HG03039 (cell line): ENCODE results near the gene CDYL2.
"Not testable (repeated sequence)": the region's sequence is repeated elsewhere in the genome, so short reads cannot be mapped to it uniquely, and the experiment has no call there.

Source experiments
- ATAC-seq: cut with Tn5 transposase; IDR thresholded peaks from one replicate; pipeline ENCODE4 v1.9.1; 2021; ENCODE audit warnings: mild to moderate bottlenecking, moderate library complexity; ENCODE audit not compliant: unreplicated experiment

The CDYL2 gene, protein sequence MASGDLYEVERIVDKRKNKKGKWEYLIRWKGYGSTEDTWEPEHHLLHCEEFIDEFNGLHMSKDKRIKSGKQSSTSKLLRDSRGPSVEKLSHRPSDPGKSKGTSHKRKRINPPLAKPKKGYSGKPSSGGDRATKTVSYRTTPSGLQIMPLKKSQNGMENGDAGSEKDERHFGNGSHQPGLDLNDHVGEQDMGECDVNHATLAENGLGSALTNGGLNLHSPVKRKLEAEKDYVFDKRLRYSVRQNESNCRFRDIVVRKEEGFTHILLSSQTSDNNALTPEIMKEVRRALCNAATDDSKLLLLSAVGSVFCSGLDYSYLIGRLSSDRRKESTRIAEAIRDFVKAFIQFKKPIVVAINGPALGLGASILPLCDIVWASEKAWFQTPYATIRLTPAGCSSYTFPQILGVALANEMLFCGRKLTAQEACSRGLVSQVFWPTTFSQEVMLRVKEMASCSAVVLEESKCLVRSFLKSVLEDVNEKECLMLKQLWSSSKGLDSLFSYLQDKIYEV

DNA sequence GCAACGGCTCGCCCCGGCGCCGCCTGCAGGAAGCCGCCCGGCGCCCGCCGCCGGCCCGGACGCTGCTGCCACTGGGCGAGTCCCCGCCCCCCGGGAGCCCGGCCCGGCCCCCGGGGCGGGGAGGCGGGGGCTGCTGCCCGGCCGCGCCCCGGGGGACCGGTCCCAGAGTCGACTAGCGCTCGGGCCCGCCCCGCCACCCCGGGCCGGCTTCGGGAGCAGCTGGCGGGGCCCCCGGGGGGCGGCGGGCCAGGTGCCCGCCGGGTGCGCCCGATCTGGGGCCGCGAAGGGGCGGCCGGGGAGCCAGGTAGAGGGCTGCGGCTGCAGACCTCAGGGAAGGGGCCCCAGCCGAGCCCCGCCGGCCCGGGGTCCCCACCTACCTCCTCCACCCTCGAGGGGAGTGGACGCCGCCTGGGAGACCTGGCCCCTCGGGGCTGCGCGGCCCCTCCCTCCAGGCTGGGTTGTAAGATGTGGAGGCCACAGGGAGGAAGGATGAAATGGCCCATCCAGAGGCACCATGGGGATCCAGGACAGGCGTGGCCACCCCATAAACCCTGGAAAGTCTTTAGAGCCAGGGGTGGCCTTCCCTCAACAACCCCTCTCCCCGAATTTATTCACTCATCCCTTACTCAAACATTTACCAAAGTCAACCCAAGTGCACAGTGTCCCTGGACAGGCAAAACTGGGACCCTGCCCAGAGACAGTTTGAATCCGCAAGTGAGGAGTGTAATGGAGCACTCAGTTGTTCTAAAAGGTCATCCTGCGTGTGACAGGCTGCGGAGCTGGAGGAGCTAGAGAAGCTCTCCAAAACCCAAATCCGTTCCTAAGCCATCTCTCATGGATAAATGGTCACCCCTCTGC lies at the start of gene CDYL2:
Gene CDYL2, minus strand, starts transcription at position 73 of the 858 bp plus-strand sequence. CDS start 425 bp downstream, outside the sequence.
- peak; percentile 72 for ATAC-seq

DNA sequence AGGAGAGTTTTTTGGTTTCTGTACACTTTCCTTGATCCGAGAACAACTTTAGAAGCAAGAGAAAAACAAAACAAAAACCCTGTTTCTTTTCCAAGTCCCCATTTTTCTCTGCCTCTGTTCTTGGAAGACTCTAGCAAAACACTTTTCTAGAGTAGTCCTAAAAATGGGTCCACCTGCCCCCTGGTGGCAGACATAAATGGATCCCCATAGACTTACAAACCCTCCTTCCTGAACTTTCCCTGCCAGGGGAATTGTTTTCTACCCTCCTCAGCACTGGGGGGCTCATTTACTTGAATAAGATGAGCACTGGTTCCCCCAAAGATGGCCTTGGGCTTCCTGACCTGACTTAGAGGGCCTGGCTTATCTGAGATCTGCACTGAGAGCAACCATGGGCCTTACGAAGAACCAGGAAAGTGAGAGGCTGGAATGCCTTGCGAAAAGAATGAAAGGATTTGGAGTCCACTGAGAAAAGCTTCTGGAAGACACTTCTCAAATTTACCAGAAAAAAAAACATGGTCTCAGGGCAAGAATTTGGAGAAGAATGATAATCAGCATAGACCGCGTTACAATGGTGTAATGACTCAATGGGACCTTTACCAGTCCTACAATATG lies 48.0 kb upstream of the CDYL2 start:
- ATAC-seq = no peak

DNA sequence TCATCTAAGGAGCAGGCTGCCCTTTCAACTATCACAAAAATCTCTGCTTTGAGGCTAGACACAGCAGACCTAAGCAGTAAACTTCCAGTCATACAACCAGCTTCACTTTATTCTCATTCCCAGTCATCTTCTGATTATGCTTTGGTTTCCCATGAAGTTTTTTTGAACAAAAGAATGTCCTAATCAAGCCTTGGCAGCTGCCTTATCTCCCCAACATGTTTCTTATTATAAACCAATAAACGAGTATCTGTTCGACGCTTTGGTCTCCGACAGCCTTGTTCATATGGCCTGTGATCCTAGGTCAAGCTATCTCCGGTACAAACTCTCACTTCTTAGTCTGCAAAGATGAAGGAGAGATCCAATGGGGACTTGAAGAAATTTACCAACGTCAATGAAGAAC lies 47.4 kb upstream of the CDYL2 start:
- ATAC-seq = no peak

DNA sequence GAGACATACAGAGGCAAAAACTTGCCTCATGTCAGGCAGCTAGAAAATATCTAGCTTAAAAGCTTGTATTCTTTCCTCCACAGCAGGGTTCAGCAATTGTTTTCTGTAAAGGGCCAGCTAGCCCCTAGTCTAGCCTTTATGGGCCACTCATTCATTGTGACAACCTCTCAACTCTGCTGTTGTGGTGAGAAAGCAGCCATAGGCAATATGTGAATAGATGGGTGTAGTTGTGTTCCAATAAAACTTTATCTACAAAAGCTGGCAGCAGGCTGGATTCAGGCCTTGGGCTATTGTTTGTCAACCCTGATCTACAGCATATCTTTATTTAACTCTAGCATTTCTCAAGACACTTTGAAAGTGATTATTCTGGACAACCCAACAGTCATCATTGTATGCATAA lies 46.4 kb upstream of the CDYL2 start:
- no peak for ATAC-seq

DNA sequence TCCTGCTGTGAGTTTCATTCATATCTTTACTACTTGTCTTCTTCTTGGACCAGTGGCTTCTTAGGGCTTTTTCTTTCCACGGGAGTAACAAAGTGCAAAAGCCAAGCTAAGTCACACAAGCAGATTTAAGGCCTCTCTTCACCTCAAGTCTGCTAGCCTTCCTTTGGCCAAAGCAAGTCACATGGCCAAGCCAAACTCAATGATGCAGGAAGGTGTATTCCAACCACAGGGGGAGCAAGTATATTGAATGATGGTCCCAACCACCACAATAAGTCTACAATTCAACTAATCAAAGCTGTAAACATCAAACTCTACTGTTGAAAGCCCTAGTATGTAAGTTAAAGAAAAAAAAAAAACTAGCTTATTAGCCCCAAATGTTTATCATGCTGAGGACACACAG lies 44.5 kb upstream of the CDYL2 start:
- ATAC-seq = no peak

DNA sequence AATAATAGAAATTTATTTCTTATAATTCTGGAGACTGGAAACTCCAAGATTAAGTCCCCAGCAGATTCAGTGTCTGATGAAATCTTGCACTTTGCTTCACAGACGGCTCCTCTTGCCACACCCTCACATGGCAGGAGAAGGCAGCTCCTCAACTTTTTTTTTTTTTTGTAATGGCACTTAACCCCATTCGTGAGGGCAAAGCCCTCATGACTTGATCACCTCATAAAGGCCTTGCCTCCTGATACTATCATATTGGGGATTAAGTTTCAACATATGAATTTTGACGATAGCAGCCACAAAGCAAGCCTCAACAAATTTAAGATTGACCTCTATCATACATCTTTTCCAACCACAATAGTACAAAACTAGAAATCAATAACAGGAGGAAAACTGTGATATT lies 42.3 kb upstream of the CDYL2 start:
- no peak for ATAC-seq

DNA sequence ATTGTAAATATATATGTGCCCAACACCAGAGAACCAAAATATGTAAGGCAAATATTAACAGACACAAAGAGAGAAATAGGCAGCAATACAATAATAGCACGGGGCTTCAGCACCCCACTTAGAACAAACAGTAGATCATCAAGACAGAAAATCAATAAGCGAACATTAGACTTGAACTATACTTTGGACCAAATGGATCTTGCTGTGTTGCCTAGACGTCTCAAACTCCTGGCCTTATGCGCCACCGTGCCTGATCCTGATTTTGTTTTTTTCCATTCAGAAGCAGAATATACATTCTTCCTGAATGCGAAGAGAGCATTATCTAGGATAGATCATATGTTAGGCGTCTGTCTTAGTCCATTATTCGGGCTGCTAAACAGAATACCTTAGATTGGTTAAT lies 41.9 kb upstream of the CDYL2 start:
- no peak for ATAC-seq

DNA sequence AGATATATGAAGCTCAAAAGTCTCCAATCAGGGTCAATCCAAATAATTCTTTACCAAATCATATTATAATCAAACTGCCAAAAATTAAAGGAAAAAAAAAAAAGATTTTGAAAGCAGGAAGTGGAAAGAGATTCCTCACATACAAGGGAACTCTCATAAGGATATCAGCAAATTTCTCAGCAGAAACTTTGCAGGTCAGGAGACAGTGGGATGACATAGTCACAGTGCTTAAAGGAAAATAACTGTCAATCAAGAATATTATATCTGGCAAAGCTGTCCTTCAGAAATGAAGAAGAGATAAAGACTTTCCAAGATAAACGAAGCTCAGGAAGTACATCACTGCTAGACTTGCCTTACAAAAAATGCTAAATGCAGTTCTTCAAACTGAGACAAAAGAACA lies 40.0 kb upstream of the CDYL2 start:
- ATAC-seq = no peak

DNA sequence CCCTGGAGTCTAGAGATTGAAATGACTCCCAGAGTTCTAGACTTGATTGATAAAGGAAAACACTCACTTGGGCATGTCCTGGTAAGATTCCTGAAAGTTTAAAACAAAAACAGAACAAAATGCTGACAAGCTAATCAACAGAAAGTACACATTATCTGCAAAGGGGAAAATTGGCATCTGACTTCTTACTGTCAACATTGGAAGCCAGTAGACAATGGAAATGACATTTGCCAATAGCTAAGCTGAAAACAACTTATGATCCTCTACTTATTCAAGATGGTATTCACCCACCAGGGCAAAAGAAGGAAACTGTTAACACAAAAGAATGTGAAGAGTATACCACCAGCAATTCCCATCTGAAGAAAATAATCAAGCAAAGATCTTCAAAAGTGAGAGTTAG lies 36.8 kb upstream of the CDYL2 start:
- no peak for ATAC-seq

DNA sequence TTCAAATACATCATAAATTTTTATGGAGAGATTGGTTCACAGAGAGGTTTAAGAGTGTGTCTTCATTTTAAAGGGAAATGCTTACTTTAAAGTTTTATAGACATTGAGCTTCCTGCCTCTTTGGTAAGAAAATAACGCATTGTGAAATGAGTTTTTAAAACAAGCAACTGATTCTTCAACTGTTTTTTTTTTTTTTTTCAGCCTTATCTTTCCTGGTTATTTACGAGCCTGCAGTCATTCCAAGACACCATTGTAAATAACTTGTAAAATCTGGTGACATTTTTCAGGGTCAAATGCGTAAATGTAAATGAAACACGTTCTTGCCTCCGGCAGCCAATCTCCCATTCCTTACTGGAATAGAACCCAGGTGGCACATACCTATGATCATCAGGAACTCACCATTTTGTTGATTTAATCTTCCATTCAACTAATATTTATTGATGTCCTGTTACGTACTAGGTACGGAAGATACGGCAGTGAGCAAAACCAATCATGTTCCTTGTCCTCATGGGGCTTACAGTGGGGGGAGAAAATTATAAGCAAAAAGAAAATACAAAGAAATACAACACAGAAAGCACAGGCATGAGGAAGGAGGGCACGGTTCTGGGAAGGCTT lies 33.2 kb upstream of the CDYL2 start:
- ATAC-seq = no peak

DNA sequence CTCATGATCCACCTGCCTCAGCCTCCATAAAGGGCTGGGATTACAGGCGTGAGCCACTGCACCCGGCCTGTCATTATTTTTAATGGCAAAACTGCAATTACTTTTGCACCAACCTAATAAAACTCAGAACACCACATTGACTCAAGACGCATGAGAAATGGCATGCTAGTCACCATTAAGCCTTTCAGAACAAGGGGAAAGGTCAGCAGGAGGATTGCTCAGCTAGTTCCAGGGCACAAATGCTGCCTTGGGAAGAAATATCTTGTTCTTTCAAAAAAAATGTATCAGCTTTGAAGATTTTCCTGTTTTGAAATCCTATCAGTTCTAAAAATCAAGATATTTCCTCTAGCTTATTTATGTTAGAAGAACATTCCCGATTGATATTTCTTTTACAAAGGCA lies 32.4 kb upstream of the CDYL2 start:
- no peak for ATAC-seq

DNA sequence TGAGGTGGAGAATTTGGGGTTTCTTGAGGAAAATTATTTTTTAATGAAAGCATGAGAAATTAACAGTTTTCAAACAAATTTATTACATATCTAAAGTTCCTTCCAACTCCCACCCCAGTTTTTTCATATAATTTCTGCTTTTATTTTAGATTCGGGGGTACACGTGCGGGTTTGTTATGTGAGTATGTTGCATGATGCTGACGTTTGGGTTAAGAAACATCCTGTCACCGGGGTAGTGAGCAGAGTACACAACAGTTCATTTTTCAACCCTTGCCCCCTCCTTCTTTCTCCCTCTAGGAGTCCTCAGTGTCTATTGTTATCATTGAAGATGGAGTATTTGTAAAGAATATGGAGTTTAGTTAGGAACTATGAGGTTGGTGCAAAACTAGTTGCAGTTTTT lies 31.8 kb upstream of the CDYL2 start:
- ATAC-seq = no peak

DNA sequence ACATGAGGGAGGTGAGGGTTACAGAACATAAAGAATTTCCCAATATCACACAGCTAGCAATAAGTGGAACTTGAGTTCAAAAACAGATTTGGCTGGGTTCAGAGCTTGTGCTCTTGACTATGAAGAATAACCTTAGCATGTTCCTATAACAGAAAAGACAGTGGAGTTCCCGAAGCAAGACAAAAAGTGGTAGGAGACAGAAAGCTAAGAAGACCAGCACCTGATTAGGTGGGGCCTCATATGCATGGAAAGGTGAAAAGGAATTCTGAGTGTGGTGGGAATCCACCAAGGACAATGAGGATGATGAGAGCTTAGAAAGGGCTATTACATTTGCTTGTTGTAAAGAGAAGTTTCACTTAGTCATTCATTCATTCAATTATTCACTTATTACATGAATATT lies 26.6 kb upstream of the CDYL2 start:
- ATAC-seq = no peak

DNA sequence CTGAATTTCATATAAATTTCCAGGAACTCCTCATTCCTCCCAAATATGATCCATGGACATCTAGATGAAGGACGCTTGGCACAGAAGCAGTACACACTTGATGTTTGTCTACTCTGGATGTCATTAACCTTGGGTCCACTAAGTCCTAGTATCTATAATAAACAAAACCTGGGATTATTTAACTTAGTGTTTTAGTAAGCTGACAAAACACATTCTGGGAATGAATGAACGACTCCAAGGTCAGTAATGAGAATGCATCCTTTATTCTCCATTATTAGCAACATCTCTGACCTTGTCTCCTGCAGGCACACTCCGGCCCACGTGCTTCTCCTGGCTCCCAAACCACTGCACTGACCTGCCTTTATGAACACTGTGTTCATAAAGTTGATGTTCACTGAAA lies 24.1 kb upstream of the CDYL2 start:
- ATAC-seq = no peak

DNA sequence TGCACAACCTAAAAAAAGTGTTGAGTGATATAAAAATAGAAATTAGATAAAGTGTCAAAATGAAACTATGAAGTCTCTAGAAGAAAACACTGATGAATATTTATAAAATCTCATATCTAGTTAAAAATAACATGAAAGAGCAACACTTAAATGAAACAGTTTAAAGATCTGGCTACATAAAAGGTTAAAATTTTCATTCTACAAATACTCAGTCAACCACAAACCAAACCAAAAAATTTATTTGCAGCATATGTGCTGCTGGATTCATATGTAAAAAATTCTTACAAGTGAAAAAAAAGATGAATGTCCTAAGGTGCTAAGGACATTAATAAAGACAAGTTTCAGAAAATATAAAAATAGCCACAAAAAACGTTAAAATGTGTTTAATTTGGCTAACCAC lies 22.6 kb upstream of the CDYL2 start:
- ATAC-seq = no peak

DNA sequence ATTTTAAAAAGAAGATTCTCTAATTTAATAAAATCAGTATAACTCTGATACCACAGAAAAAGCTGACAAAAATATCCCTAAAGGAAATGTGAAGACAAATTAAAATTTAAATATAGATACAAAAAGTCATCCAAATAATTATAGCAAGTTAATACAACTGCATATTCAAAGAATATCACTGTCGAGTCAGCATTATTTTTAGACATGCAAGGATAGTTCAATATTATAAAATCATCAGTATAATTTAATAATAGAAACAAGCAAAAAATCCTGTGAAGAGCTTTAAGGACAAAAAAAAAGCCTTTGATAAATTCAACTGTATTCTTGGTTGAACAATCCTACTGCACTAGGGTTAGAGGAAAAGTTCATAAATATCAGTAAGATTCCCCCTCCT lies 21.0 kb upstream of the CDYL2 start:
- no peak for ATAC-seq

DNA sequence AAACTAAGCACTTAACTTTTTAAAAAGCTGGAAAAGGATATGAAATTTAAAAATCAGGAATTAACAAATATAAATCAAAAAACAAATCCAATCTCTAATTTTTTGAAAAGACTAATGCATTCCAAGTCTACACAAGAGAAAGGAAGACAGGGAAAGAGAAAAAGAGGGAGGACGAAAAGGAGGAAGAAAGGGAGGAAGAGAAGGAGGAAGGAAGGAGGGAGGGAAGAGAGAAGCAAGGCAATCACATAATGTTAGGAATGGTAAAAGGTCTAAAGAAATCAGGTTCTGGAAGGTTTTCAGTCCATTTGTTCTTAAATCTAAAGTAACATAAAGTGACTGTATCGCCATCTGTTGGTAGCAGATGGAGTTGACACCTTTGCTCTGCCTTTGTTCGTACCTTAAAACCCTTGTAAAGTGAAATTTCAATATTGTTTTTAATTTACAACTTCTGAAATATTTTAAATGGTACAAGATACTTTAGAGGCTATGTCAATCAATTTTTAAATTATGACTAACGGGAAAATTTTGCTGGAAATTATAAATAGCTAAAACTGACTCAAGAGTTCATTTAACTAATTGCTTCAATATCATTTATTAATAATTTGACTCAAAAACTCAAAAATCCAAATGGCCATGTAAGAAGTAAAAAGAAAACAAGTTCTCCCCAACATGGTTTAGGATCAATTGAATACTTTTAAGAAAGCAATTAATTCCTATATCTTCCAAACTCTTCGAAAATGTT lies 20.4 kb upstream of the CDYL2 start:
- ATAC-seq = no peak

DNA sequence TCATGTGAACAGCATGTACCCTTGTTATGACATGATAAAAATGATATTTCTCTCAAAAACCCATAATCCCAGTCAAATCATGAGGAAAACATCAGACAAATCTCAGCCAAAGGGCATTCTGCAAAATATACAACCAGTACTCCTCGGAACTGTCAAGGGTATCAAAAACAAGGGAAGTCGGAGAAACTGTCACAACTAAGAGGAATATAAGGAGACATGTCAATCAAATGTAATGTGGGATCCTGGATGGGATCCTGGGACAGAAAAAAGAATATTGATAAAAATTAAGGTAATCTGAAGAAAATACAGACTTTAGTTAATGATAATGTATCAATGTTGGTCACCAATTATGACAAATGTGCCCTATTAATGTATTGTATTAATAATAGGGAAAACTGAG lies 15.6 kb upstream of the CDYL2 start:
- ATAC-seq = no peak

DNA sequence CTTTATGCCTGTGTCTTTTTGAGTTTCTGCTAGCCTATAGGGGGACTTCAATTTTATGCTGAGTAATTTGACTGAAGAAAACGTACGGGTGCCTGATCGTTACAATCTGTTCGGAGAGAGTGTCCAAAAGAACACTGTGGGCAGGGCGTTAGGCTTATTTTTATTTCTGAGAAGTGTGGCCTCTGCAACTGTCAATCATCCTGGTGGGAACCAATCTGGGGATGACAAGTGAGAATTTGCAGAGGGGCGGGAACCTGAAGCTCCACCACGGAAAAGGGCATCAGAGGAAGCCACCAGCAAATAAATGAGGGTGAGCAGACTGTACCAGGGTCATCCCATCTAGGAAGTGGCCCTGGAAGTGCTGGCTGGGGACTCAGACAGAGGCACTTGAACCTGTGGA lies 12.0 kb upstream of the CDYL2 start:
- no peak for ATAC-seq

DNA sequence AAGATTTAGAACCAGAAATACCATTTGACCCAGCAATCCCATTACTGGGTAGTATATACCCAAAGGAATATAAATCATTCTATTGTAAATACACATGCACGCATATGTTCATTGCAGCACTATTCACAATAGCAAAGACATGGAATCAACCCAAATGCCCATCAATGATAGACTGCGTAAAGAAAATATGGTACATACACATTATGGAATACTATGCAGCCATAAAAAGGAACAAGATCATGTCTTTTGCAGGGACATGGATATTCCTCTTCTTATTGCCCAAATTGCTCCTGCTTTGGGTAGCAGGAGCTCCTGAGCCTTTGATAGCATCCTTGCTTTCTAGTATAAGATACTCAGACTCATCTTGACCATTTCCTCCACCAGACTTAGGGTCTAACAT lies 10.9 kb upstream of the CDYL2 start:
- ATAC-seq = not testable (repeated sequence)
